B cell (primary cell): ENCODE results near the gene NDST3. TPM values are rescaled to one million over a fixed set of nuclear protein-coding genes. Genes with fewer than 3 reads are reported as not detected.

Experiments used
- ATAC-seq: fragments of 200-7000 bp; cut with Tn5 transposase; one replicate; pipeline ENCODE4 v1.10.0; 2021; ENCODE audit warnings: low read depth, mild to moderate bottlenecking, moderate number of reproducible peaks, moderate library complexity
- CTCF ChIA-PET: fragments of 350-600 bp; sonication (Branson Sonifier 250); formaldehyde crosslinking; loops from one replicate; lab custom pipeline; 2021; ENCODE audit warnings: antibody characterized with exemption, inconsistent platforms; lab: Charles Lee
- POLR2A ChIA-PET: fragments of 350-600 bp; sonication (Branson Sonifier 250); formaldehyde crosslinking; loops from one replicate; lab custom pipeline; 2021; ENCODE audit warnings: antibody characterized with exemption; lab: Charles Lee
- DNase-seq: peaks from one replicate; pipeline ENCODE4 v3.0.0; 2013
- H2AFZ ChIP-seq: 2 replicates; pipeline ENCODE4 v1.6.1; 2012; ENCODE audit warnings: mild to moderate bottlenecking, low read depth, low read length; ENCODE audit not compliant: insufficient read depth, poor library complexity, severe bottlenecking
- H3K27ac ChIP-seq, 2 donors: 1 replicate in 1 of 2; 2 replicates in 1 of 2; pipeline ENCODE4 v1.5.1; 2012 to 2013; ENCODE audit warnings: low read length in 2 of 2, mild to moderate bottlenecking in 2 of 2, moderate library complexity in 1 of 2
- H3K27me3 ChIP-seq, 4 experiments: fragments of 200-600 bp in 1 of 4; sonication (generic) in 1 of 4; replicated peaks in 1 of 4; 1 replicate in 2 of 4; 2 replicates in 2 of 4; pipeline versions ENCODE4 v1.6.1 to v1.7.0; 2013 to 2016; ENCODE audit warnings: low read length in 3 of 4, mild to moderate bottlenecking in 2 of 4, mixed read lengths in 1 of 4, moderate library complexity in 1 of 4; ENCODE audit not compliant: insufficient read depth in 4 of 4, control insufficient read depth in 3 of 4; ENCODE audit errors: control extremely low read depth in 1 of 4
- H3K36me3 ChIP-seq, 2 experiments: replicated peaks in 1 of 2; 1 replicate in 1 of 2; 2 replicates in 1 of 2; pipeline versions ENCODE4 v1.6.1 to v1.7.1; 2013; ENCODE audit warnings: low read length in 1 of 2; ENCODE audit not compliant: insufficient read depth in 2 of 2, control insufficient read depth in 1 of 2; ENCODE audit errors: control extremely low read depth in 1 of 2, extremely low read depth in 1 of 2
- H3K4me1 ChIP-seq, 2 donors: fragments of 200-600 bp in 1 of 2; sonication (generic) in 1 of 2; 1 replicate in 1 of 2; 2 replicates in 1 of 2; pipeline versions ENCODE4 v1.5.1 to v1.6.1; 2013 to 2017; ENCODE audit warnings: low read length in 2 of 2; ENCODE audit not compliant: control insufficient read depth in 2 of 2, insufficient read depth in 2 of 2
- H3K4me2 ChIP-seq: replicated peaks from 2 replicates; pipeline ENCODE3; 2012; ENCODE audit warnings: mild to moderate bottlenecking, low read depth, low read length; ENCODE audit not compliant: poor library complexity, severe bottlenecking
- H3K4me3 ChIP-seq, 5 experiments: fragments of 200-600 bp in 1 of 5; sonication (generic) in 1 of 5; 1 replicate in 3 of 5; 2 replicates in 2 of 5; pipeline versions ENCODE4 v1.5.1 to v1.7.0; 2011 to 2016; ENCODE audit warnings: low read length in 4 of 5, mild to moderate bottlenecking in 4 of 5, low read depth in 2 of 5, control low read depth in 1 of 5, moderate library complexity in 1 of 5; ENCODE audit not compliant: insufficient read depth in 1 of 5; ENCODE audit errors: control extremely low read depth in 1 of 5, extremely low read depth in 1 of 5
- H3K79me2 ChIP-seq: fragments of 200-600 bp; sonication (generic); one replicate; pipeline ENCODE4 v1.6.0; 2016; ENCODE audit warnings: low read length; ENCODE audit not compliant: control insufficient read depth, insufficient read depth
- H3K9ac ChIP-seq: fragments of 200-600 bp; sonication (generic); 2 replicates; pipeline ENCODE4 v1.6.1; 2017; ENCODE audit warnings: mild to moderate bottlenecking, low read length, moderate library complexity
- H3K9me3 ChIP-seq, 3 donors: one replicate each; pipeline versions ENCODE4 v1.6.1 to v1.7.1; 2013; ENCODE audit warnings: low read length in 2 of 3; ENCODE audit not compliant: control insufficient read depth in 2 of 3, insufficient read depth in 1 of 3; ENCODE audit errors: control extremely low read depth in 1 of 3
- H4K20me1 ChIP-seq: 2 replicates; pipeline ENCODE4 v1.6.0; 2012; ENCODE audit warnings: mild to moderate bottlenecking, low read length; ENCODE audit not compliant: insufficient read depth, control insufficient read depth, poor library complexity, severe bottlenecking
- H3K27ac Mint-ChIP-seq: one replicate; pipeline ENCODE4 v1.8.0; 2021; ENCODE audit warnings: mixed read lengths
- H3K27me3 Mint-ChIP-seq: one replicate; pipeline ENCODE4 v1.8.0; 2021; ENCODE audit warnings: mixed read lengths
- H3K4me1 Mint-ChIP-seq: one replicate; pipeline ENCODE4 v1.8.0; 2021; ENCODE audit warnings: mixed read lengths
- H3K4me3 Mint-ChIP-seq: one replicate; pipeline ENCODE4 v1.8.0; 2021; ENCODE audit warnings: mixed read lengths
- H3K9me3 Mint-ChIP-seq: one replicate; pipeline ENCODE4 v1.8.0; 2022; ENCODE audit warnings: mixed read lengths; ENCODE audit not compliant: insufficient read depth
- CTCF ChIP-seq: fragments of 200-600 bp; IDR thresholded peaks from one replicate; pipeline ENCODE4 v1.8.0; 2022; ENCODE audit warnings: antibody characterized with exemption, mild to moderate bottlenecking
- EZH2 ChIP-seq: IDR thresholded peaks from 2 replicates; pipeline ENCODE4 v1.6.1; 2012; ENCODE audit warnings: borderline replicate concordance, low read depth, mild to moderate bottlenecking, moderate library complexity, low read length; ENCODE audit not compliant: insufficient read depth, poor library complexity, severe bottlenecking
- WGBS: methylation state at CpG from one replicate; pipeline ENCODE4 v1.1.5; 2013; ENCODE audit warnings: missing lambda C conversion rate; ENCODE audit not compliant: insufficient coverage; 5-methylcytosine and 5-hydroxymethylcytosine counted together
- intact Hi-C: fragments of 100-400 bp; cut with micrococcal nuclease; formaldehyde crosslinking; loops from one replicate; pipeline ENCODE4 v1.10.0; 2022
- polyA plus RNA-seq: library from polyadenylated mRNA; depleted of rRNA; stranded (reverse); fragments of >200 nt; gene quantifications from 2 replicates; pipeline ENCODE4 v1.2.3, GENCODE V29; 2012
- total RNA-seq, 2 donors: library from RNA; stranded (reverse); fragments of 120-200 nt in 1 of 2; gene quantifications; 1 replicate in 1 of 2; 2 replicates in 1 of 2; pipeline versions ENCODE4 v1.2.3 to v1.2.4, GENCODE V29; 2013 to 2022

The NDST3 gene
- total and polyA plus RNA-seq, 2 donors (not counting 1 experiment from before 2014, with no cell fraction given) = not detected

- intact Hi-C loops = no loop called here
- H3K9me3 Mint-ChIP-seq = no peaks in the 10 kb centered on the region
- H3K27me3 Mint-ChIP-seq = no peaks in the 10 kb centered on the region
- H3K4me1 Mint-ChIP-seq = no peaks in the 10 kb centered on the region
- H3K79me2 ChIP-seq = no peaks in the 10 kb centered on the region
- H4K20me1 ChIP-seq = no peaks in the 10 kb centered on the region
- no peak overlapping the region for H3K27ac ChIP-seq
- H3K4me2 ChIP-seq = no peak overlapping the region
- ATAC-seq = no peak
- no peaks in the 10 kb centered on the region for H3K27me3 ChIP-seq
- DNase-seq = no peak
- no peak overlapping the region for H3K4me3 Mint-ChIP-seq
- H3K4me3 ChIP-seq = no peak overlapping the region
- WGBS = 100% methylated on average over 2 of the region's 4 CpGs
- H3K27ac Mint-ChIP-seq = no peak overlapping the region
- H2AFZ ChIP-seq = no peak overlapping the region
- H3K4me1 ChIP-seq = no peaks in the 10 kb centered on the region
- ChIA-PET POLR2A (no interaction called here), CTCF (no interaction called here)
- no peak overlapping the region for H3K9ac ChIP-seq
- TF ChIP-seq CTCF (no peak), EZH2 (no peak)
- H3K36me3 ChIP-seq = no peaks in the 10 kb centered on the region
- no peaks in the 10 kb centered on the region for H3K9me3 ChIP-seq
Observed at GRCh38 chr4:118085700-118086099, 51.4 kb downstream of the NDST3 start.

GRCh38 chr4:118086344-118086743 lies 52.1 kb downstream of the NDST3 start:
- intact Hi-C loops = no loop called here
- H3K4me2 ChIP-seq = no peak overlapping the region
- H2AFZ ChIP-seq = no peak overlapping the region
- H3K4me3 Mint-ChIP-seq = no peak overlapping the region
- no peak overlapping the region for H3K4me3 ChIP-seq
- no peak overlapping the region for H3K27ac ChIP-seq
- no peak for ATAC-seq
- no peak overlapping the region for H3K27ac Mint-ChIP-seq
- WGBS = no CpG with 5 or more reads among the region's 3 CpGs
- no peaks in the 10 kb centered on the region for H3K27me3 ChIP-seq
- TF ChIP-seq CTCF (no peak), EZH2 (no peak)
- POLR2A ChIA-PET = no interaction called here
- H4K20me1 ChIP-seq = no peaks in the 10 kb centered on the region
- H3K79me2 ChIP-seq = no peaks in the 10 kb centered on the region
- DNase-seq = no peak
- no peaks in the 10 kb centered on the region for H3K4me1 Mint-ChIP-seq
- no peaks in the 10 kb centered on the region for H3K4me1 ChIP-seq
- no peaks in the 10 kb centered on the region for H3K9me3 Mint-ChIP-seq
- H3K9ac ChIP-seq = no peak overlapping the region
- no peaks in the 10 kb centered on the region for H3K36me3 ChIP-seq
- H3K9me3 ChIP-seq = no peaks in the 10 kb centered on the region
- H3K27me3 Mint-ChIP-seq = no peaks in the 10 kb centered on the region
- CTCF ChIA-PET = no interaction called here
